Measurements from ENCODE around the gene CHRNB2.

GRCh38 chr1:154549202-154549770 lies 18.3 kb upstream of the CHRNB2 start:
- TF ChIP-seq, protein P1, sequence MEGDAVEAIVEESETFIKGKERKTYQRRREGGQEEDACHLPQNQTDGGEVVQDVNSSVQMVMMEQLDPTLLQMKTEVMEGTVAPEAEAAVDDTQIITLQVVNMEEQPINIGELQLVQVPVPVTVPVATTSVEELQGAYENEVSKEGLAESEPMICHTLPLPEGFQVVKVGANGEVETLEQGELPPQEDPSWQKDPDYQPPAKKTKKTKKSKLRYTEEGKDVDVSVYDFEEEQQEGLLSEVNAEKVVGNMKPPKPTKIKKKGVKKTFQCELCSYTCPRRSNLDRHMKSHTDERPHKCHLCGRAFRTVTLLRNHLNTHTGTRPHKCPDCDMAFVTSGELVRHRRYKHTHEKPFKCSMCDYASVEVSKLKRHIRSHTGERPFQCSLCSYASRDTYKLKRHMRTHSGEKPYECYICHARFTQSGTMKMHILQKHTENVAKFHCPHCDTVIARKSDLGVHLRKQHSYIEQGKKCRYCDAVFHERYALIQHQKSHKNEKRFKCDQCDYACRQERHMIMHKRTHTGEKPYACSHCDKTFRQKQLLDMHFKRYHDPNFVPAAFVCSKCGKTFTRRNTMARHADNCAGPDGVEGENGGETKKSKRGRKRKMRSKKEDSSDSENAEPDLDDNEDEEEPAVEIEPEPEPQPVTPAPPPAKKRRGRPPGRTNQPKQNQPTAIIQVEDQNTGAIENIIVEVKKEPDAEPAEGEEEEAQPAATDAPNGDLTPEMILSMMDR (IDR thresholded peaks at IDR 0.05): no peak
- TF ChIP-seq POLR2AphosphoS5 (IDR thresholded peaks at IDR 0.05; ENCODE audit: insufficient read depth in 1 of 2, low read depth in 1 of 2) (no peak), POLR2A (IDR thresholded peaks at IDR 0.05) (no peak)
